ENCODE data around the gene FAM168A.

FAM168A gene

GRCh38 chr11:73463359-73463758, 134.6 kb downstream of the FAM168A start:
- TF ChIP-seq CTCF (IDR thresholded peaks at IDR 0.05; ENCODE audit: low read depth, low read length, missing control alignments): no peak
- no peak overlapping the region for H3K4me3 ChIP-seq (replicated peaks; ENCODE audit: low read depth, low read length)
- DNase-seq (ENCODE audit: extremely low read depth, low read depth): no peak

- no peak for TF ChIP-seq CTCF (IDR thresholded peaks at IDR 0.05; ENCODE audit: low read depth, low read length, missing control alignments)
- H3K4me3 ChIP-seq (replicated peaks; ENCODE audit: low read depth, low read length): no peak overlapping the region
- DNase-seq (ENCODE audit: extremely low read depth, low read depth): no peak
These were observed 135.9 kb downstream of the FAM168A start for GRCh38 chr11:73461964-73462363.

GRCh38 chr11:73461335-73461840, 136.5 kb downstream of the FAM168A start:
- H3K4me3 ChIP-seq (replicated peaks; ENCODE audit: low read depth, low read length): no peak overlapping the region
- no peak for DNase-seq (ENCODE audit: extremely low read depth, low read depth)
- TF ChIP-seq CTCF (IDR thresholded peaks at IDR 0.05; ENCODE audit: low read depth, low read length, missing control alignments): no peak

- TF ChIP-seq CTCF (IDR thresholded peaks at IDR 0.05; ENCODE audit: low read depth, low read length, missing control alignments): no peak
- H3K4me3 ChIP-seq (replicated peaks; ENCODE audit: low read depth, low read length): no peak overlapping the region
- DNase-seq (ENCODE audit: extremely low read depth, low read depth): no peak
These were observed 139.7 kb downstream of the FAM168A start for GRCh38 chr11:73458201-73458600.

- H3K4me3 ChIP-seq (replicated peaks; ENCODE audit: low read depth, low read length): no peak overlapping the region
- TF ChIP-seq CTCF (IDR thresholded peaks at IDR 0.05; ENCODE audit: low read depth, low read length, missing control alignments): no peak
- no peak for DNase-seq (ENCODE audit: extremely low read depth, low read depth)
These were observed 142.9 kb downstream of the FAM168A start for GRCh38 chr11:73454987-73455386.

GRCh38 chr11:73453562-73453961, 144.3 kb downstream of the FAM168A start:
- no peak overlapping the region for H3K4me3 ChIP-seq (replicated peaks; ENCODE audit: low read depth, low read length)
- no peak for DNase-seq (ENCODE audit: extremely low read depth, low read depth)
- TF ChIP-seq CTCF (IDR thresholded peaks at IDR 0.05; ENCODE audit: low read depth, low read length, missing control alignments): no peak

- H3K4me3 ChIP-seq (replicated peaks; ENCODE audit: low read depth, low read length): no peak overlapping the region
- DNase-seq (ENCODE audit: extremely low read depth, low read depth): no peak
- no peak for TF ChIP-seq CTCF (IDR thresholded peaks at IDR 0.05; ENCODE audit: low read depth, low read length, missing control alignments)
These were observed 145.2 kb downstream of the FAM168A start for GRCh38 chr11:73452726-73453125.
